SK-N-DZ (cell line): ENCODE measurements around the gene ANP32A.

Experiments used
- DNase-seq: peaks from one replicate; pipeline ENCODE4 v3.0.0-alpha.2; 2015; ENCODE audit warnings: low spot score
- small RNA-seq, 2 experiments: library from RNA; depleted of rRNA; stranded (forward); fragments of <200 nt; gene quantifications; one replicate each; pipeline ENCODE3, GENCODE V24; 2014

Gene ANP32A

DNA sequence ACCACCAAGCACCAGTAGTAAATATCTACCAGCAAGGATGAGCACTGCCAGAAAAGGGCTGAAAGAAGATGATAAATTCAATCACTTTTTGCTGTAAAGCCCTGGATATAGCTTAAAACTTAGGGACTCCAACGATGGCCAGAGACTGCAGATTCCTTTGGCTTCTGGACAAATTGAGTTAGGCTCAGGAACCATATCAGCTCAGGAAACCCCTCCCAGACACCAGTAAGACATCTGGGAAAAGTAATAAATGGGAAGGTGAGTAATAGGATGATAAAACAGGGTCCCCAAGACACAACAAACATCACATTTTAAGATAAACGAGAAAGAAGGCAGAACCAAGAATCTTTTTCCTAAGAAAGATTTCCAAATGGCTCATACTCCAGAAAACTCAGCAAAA, 65.0 kb downstream of the ANP32A start:
- no peak for DNase-seq

DNA sequence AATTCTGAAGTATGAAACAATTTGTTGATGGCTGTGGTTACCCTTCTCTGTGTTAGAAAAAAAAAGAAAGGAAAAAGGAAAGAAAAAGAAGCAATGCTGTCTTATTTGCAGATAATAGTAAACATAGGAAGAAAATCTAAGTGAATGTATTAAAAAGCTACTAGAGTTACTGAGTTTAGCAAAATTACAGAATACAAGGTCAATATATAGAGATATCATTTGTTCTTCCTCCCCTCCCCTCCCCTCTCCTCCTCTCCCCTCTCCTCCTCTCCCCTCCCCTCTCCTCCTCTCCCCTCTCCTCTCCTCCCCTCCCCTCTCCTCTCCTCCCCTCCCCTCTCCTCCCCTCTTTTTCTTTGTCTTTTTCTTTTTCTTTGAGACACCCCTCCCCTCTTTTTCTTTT, 69.1 kb downstream of the ANP32A start:
- no peak for DNase-seq

GRCh38 chr15:68749793-68750192, 70.9 kb downstream of the ANP32A start:
- no peak for DNase-seq

GRCh38 chr15:68749365-68749764, 71.3 kb downstream of the ANP32A start:
- no peak for DNase-seq

- no peak for DNase-seq
Observed at GRCh38 chr15:68743256-68743655, 77.4 kb downstream of the ANP32A start.

GRCh38 chr15:68739390-68740080, 81.2 kb downstream of the ANP32A start:
- no peak for DNase-seq

- no peak for DNase-seq
Observed at GRCh38 chr15:68735610-68736009, 85.1 kb downstream of the ANP32A start.

DNA sequence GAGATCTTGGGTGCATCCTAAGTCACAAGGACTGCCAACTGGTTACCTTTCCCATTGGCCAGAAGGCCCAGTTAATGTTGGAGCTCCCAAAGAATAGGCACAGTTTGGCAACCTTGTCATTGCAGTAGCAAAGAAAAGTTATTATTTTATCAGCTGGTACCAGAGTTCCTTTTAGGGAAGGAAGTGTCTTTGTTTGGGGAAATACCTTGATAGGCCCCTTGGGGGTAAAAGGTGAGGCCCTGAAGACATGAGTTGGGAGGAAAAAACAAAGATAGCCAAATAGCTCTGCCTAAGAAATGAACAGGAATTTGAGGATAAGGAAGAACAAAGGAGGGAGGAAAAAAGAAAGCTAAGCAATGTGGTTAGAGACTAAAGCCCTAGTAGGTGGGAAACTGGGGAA, 85.8 kb downstream of the ANP32A start:
- DNase-seq = no peak

GRCh38 chr15:68734352-68734751, 86.3 kb downstream of the ANP32A start:
- DNase-seq = peak; percentile 47

GRCh38 chr15:68733666-68734065, 87.0 kb downstream of the ANP32A start:
- DNase-seq = no peak

- no peak for DNase-seq
Observed at GRCh38 chr15:68732451-68732850, 88.2 kb downstream of the ANP32A start.

- no peak for DNase-seq
Observed at GRCh38 chr15:68730976-68731897, 89.5 kb downstream of the ANP32A start.

- peak; percentile 30 for DNase-seq
Observed at GRCh38 chr15:68730471-68730919, 90.2 kb downstream of the ANP32A start.

DNA sequence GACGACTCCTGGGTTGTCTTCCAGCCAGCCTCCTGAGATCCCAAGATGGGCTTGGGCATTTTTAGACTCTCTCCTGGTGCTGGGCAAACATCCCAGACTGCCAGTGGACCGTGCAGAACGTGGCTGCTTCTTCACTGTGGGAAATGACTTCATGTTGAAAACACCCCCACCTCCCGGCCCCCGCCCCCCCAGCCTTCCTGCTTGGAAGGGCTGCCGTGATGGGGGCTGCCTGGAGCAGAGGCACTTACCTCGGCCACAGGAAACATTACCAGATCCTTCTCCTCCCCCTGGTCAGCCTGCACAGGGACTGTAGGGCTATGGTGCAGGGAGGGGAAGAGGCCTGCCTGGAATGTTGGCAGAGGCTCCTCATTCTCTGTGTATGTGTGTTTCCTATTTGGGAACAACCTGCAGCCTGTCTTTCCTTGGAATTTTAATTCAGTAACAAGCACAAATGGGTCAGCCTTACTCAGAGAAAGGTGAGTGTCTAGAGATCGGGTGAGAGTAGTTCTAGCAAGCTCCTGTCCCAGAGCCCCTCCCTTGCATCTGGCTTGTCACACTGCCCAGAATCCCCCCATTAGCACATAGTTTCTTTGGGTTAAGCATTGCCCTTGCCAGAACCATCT, 90.8 kb downstream of the ANP32A start:
- DNase-seq = no peak

Small RNAs within 50 kb of the gene (small RNA-seq; reads per million reads assigned to genes)
- gene MIR4312 = 0 reads per million in 2 experiments
